GM12801 (cell line): ENCODE results near the gene PSMG1.

Experiments used
- CTCF ChIP-seq: IDR thresholded peaks from one replicate; pipeline ENCODE4 v1.5.1; 2011; ENCODE audit warnings: control low read depth; ENCODE audit not compliant: insufficient read length; ENCODE audit errors: extremely low read depth

Gene PSMG1

DNA sequence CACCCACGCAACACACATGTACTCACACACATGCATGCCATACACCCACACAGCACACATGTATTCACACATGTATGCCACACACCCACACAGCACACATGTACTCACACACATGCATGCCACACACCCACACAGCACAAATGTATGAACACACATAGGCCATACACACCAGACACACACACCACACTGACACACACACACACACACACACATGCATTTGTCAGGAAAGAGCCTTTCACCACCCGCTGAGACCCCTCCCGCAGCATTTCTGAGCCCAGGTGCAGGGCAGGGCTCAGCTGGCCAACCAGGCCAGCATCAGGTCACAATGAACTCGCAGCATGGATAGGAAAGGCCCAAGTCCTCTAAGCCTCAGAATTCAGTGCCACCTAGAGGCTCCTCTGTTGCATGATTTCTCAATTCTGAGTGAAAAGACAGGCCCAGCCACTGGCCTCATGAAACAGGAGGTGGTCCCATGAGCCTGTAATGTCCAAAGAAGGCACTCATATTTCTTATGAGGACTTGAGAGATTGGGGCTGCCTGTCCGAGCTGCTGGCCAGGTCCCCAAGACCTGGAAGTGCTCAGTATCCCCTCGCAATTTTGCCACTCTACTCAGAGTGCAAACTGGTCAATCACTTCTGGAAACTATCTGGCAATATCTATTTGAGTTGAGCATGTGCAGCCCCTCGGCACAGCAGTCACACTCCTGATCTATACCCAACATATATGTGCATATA lies 57.3 kb downstream of the PSMG1 start:
- no peak for TF ChIP-seq CTCF
